Left kidney (tissue), 2 donors: ENCODE measurements around the gene NR2F2. TPM values are rescaled to one million over a fixed set of nuclear protein-coding genes. Genes with fewer than 3 reads are reported as not detected.
A peak's percentile ranks its signal among the peaks of the same experiment; 100 is the strongest.

Source experiments
- DNase-seq: peaks from one replicate; pipeline ENCODE4 v3.0.0-alpha.2; 2013
- polyA plus RNA-seq: library from polyadenylated mRNA; unstranded; fragments of 120-200 nt; gene quantifications from one replicate; pipeline ENCODE4 v1.2.1, GENCODE V29; 2013; ENCODE audit not compliant: insufficient read length

NR2F2 gene
- polyA plus RNA-seq, 1 donor, result 348 TPM

- DNase-seq, result no peak
These were observed 11.3 kb downstream of the NR2F2 start for GRCh38 chr15:96341513-96342405.

DNA sequence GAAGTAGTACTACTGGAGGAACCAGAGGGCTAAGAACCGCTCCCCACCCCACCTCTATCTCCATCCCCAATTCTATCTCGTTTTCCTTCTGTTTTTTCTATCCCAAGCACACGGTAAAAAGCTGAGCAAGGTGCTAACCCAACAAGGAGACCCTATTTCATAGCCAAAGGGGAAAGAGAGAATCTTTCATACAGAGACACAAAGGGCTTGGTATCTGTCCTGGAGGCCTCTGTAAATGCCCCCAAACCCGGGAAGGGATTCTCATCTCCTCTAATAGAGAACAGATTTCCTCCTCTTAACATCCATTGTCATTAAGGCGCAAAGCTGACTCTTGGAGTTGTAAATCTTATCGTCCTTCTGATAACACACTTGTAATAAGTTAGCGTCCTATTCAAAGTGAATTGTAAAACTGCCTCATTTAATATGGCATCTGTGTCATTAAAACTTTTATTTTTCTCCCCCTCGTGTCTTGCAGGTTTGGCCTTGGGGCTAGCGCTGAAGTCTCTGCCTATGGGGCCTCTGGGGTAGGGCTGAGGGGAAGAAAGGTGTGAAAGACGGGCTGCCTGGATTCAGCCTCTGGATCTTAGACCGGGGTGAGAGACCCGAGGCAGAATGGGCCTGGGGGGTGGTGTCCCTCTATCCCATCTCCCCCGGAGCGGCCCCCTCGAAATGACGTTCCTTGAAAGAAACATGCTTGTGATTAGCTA lies 12.1 kb downstream of the NR2F2 start:
- DNase-seq, result no peak

- DNase-seq, result no peak
These were observed 12.9 kb downstream of the NR2F2 start for GRCh38 chr15:96343113-96344059.

DNA sequence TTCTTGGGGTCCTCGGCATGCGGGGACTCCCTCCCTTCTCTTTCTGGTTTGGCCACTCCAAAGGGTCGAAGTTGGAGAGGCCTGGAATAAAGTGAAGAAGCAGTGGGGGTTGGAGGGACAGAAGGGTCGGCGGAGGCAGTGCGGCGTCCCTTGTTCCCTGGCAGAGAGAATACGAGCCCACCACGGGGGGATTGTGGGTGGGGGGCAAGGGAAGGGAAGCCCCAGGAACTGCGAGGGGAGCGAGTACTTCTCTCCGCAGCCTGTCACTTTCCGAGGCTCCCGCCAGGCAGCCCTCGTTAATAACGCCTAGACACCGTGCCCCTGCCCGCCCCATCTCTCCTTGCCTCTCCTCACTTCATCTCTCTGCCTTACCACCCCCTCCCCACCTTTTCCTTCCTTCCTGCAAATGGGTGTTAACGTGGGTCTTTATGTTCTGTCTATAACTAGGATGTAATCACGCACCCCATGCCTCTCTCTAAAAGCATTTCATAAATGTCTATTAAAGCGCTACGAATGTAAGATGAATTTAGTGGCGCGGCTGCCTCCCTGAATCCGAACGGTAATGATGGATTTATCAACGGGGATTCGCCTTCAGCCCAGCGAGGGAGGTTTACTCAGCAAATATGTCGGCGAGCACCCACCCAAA lies 13.7 kb downstream of the NR2F2 start:
- DNase-seq, result no peak

- DNase-seq, result no peak
These were observed 14.4 kb downstream of the NR2F2 start for GRCh38 chr15:96344706-96345559.

DNA sequence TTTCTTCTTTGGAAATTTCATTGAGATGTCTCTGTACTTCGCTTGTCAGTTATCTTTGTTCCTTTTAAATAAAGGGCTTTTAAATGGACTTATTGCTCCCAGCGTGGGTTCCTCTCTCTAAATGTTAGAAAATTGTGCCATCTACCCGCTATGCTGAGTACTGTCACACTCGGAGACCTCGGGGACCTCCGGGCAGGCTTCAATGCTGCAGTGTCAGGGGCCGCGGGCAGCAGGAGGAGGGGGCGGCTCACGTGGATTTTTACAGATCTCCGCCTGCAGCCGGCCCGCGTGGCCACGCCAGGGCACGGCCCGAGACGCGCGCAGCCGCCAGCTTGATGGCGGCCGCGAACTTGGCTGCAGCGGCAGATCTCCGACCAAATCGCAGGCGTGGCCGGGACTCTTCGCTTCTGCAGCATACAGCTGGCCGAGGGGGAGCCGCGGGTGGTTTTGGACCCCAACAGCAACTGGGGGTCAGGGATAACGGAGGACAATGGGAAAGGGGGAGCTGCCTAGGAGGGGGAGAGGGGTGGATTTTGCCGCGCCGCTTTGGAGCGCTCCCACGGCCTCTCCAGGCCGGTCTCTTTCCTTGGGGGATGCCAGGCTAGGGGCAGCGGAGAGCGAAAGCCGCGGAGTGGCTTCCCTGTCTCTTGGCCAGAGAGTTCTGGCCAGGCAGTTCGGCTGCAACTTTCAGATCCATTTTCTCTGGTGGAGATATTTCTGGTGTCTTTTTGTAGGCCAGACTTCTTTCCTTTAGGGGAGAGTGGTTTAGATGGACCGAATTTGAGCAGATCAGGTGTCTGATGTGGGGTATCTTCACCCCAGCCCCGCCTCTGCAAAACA lies 15.3 kb downstream of the NR2F2 start:
- DNase-seq, result peak; percentile 83

DNA sequence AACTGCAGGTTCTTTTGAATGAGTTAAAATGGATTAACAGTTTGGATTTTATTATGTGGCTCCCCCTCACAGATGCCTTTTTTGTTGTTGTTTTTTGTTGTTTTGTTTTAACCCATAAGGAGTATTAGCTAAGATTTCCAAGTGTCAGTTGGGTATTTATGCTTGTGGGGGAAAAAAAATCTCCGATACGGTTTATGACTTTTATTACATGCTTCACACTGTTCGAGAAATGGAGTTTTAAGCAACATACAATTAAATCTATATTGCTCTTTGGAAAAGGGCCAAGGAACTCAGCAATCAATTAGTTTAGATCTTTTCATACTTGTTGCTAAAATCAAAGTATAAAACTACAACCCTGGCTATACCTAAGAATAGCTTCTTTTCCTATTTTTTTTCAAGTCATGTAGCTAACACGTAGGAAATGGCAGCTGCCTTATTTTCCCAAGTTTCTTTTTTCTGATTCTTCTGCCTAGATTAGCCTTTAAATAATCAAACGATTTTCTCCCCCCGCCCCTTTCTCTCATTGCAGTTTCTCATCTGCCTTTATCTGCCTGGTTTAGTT lies 16.0 kb downstream of the NR2F2 start:
- no peak for DNase-seq

- DNase-seq, result no peak
These were observed 16.9 kb downstream of the NR2F2 start for GRCh38 chr15:96347181-96348111.

GRCh38 chr15:96348112-96349027 lies 17.9 kb downstream of the NR2F2 start:
- DNase-seq, result no peak

DNA sequence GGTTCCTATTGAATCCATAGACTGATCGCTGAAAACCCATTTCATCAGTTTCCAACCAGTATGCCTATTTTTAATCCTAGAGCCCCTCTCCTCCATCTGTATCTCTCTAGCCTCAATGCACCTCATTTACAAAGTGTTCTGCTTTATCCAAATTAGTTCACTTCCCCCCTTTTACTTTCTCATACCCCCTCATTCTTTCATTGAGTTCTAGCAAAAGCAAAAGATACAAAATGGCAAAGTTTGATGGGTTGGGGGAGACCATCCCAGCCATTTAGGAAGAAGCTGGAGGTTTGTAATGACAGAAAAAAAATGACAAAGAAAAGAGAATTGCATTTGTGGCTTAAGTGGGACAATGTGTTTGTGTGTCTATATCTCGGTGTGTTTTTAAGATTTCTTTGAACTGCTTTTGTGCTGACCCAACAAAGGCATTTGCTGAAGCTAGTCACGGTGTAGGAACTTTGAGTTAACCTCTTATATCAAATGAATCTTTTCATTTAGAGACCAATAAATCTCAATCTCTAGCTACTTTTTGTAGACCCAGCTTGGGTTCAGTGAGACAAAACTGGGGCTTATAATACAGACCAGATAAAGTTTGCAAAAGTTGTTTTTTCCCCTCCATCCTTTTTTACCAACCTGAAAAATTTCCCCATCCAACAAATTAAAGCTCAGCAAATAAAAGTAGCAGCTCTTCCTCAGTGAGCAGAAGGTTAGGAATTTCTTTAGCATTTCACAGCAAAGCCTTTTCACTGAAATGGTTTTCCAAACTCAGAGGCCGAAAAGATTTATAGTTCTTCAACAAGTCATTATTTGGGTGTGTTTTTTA lies 18.7 kb downstream of the NR2F2 start:
- DNase-seq, result no peak

DNA sequence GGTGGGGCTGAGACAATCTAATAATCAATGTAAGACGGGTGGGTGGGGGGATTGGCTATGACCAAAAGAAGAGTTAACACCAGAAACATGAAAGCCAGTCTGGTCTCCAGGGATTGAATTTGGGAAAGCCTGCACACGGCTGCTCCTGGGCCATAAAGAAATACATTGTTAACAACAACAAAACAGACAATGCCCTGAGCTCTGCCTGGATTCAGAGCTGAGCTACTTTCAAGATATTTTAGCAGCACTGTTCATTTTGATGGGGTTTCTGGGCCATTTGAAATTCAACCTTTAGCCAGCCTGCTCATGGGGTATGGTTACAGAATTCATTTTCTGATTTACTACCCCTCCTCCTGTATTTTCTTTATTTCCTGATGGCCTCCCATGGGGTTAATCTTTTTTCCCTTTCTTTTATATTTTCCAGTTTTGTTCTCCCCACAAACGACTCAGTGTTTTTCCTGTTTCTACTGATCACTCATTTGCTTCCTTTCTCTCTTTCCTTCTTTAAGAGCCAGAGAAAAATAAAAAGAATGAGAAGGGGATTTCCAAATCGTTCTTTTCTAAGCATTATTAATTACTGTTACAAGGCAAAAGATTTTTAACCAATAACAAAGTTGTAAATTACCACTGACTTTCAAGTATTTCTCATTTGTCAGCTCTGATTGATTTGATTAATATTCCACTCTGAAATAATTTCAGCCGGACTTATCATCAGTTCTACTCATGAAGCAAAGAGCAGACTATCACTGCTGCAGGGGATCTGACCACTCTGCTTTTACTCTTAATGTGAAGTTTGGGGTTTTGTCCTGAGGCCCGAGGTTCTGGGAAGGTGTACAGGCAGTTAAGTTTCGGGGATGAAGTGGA lies 19.6 kb downstream of the NR2F2 start:
- DNase-seq, result peak; percentile 20

- DNase-seq, result peak; percentile 12
These were observed 20.6 kb downstream of the NR2F2 start for GRCh38 chr15:96350934-96351724.

DNA sequence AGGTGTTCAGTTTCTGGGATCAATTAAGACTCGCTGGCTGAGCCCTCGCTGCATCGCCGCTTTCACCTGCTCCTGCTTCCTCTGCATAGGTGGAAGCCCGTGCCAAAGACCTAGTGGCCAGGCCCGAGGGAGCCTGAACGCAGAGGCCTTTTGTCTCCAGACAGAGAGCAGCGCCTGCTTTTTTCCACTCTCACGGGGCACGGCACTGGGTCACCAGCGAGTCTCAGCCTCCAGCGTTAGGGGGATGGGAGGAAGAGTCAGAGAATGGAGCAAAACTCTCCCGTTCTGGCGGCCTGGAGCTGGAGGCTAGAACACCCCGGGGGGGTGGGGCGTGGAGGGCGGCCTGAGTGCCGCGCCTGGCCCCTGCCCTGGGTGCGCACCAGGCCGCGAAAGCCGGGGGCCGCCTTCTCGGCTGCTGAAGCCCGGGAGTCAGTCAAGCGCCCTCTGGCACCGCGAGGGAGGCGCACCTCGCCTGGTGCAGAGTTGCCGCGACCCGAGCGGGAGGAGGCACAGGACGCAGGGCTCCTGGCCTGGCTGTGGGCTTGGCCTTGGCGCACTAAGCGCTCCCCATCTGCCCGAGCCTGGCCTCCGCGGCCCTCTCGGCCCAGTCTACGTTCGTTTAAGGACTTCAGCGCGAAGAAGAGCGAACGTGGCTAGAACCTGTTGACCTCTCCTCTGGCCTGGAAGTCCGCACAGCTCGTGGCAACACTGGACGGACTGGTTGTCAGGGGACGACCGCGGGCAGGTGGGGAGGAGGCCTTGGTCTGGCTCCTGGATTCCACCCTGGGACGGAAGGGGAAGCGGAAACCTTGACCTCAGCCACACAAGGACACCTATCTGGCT lies 21.5 kb downstream of the NR2F2 start:
- peak; percentile 61 for DNase-seq
